ENCODE data around the gene SEZ6L.

The SEZ6L gene

GRCh38 chr22:26210334-26210733 is 41.1 kb downstream of the SEZ6L start:
- no peaks in the 10 kb centered on the region for H3K4me1 Mint-ChIP-seq
- no peak overlapping the region for H3K4me3 Mint-ChIP-seq
- DNase-seq (ENCODE audit: low spot score in 2 of 2) (no peak), ATAC-seq (no peak)
- H3K9me3 Mint-ChIP-seq, result peaks cover 7% of the 10 kb centered on the region
- H3K27ac Mint-ChIP-seq, result no peak overlapping the region
- H3K36me3 Mint-ChIP-seq, result no peaks in the 10 kb centered on the region

- H3K9me3 Mint-ChIP-seq, result peaks cover 7% of the 10 kb centered on the region
- H3K36me3 Mint-ChIP-seq, result no peaks in the 10 kb centered on the region
- H3K4me3 Mint-ChIP-seq, result no peak overlapping the region
- no peak overlapping the region for H3K27ac Mint-ChIP-seq
- DNase-seq (ENCODE audit: low spot score in 2 of 2), result no peak
- ATAC-seq, result no peak
- no peaks in the 10 kb centered on the region for H3K4me1 Mint-ChIP-seq
Measured at GRCh38 chr22:26213826-26214225, 44.6 kb downstream of the SEZ6L start.

- peaks cover 3% of the 10 kb centered on the region for H3K9me3 Mint-ChIP-seq
- H3K4me3 Mint-ChIP-seq, result no peak overlapping the region
- H3K36me3 Mint-ChIP-seq, result no peaks in the 10 kb centered on the region
- ATAC-seq (no peak), DNase-seq (ENCODE audit: low spot score in 2 of 2) (no peak)
- H3K4me1 Mint-ChIP-seq, result no peaks in the 10 kb centered on the region
- H3K27ac Mint-ChIP-seq, result no peak overlapping the region
Measured at GRCh38 chr22:26214466-26214865, 45.2 kb downstream of the SEZ6L start.

- Mint-ChIP-seq H3K4me1 (no peaks in the 10 kb centered on the region), H3K36me3 (no peaks in the 10 kb centered on the region), H3K27ac (no peak overlapping the region), H3K9me3 (no peaks in the 10 kb centered on the region), H3K4me3 (no peak overlapping the region)
- DNase-seq (ENCODE audit: low spot score in 2 of 2), result no peak
- no peak for ATAC-seq
Measured at GRCh38 chr22:26215736-26216135, 46.5 kb downstream of the SEZ6L start.

DNA sequence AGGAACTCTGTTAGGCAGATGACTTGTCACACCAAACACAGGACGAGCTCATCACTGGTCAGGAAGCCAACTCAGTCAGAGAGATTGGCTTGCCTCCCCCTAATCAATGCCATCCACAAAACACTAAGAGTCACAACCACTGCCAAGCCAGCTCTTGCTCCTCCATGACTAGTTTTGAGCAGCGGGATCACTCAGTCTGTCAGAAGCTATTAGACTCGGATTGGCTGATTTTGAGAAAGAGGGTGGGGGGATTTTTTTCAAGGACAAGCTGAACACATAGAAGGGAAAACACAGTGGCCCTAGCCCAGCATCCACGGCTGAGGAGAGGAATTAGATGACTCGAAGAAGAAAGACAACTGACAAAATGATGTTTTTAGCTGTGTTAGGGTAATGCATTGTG is 55.9 kb downstream of the SEZ6L start:
- Mint-ChIP-seq H3K9me3 (no peaks in the 10 kb centered on the region), H3K4me3 (no peak overlapping the region), H3K27ac (no peak overlapping the region), H3K36me3 (no peaks in the 10 kb centered on the region), H3K4me1 (no peaks in the 10 kb centered on the region)
- no peak for ATAC-seq
- DNase-seq (ENCODE audit: low spot score in 2 of 2), result no peak

DNA sequence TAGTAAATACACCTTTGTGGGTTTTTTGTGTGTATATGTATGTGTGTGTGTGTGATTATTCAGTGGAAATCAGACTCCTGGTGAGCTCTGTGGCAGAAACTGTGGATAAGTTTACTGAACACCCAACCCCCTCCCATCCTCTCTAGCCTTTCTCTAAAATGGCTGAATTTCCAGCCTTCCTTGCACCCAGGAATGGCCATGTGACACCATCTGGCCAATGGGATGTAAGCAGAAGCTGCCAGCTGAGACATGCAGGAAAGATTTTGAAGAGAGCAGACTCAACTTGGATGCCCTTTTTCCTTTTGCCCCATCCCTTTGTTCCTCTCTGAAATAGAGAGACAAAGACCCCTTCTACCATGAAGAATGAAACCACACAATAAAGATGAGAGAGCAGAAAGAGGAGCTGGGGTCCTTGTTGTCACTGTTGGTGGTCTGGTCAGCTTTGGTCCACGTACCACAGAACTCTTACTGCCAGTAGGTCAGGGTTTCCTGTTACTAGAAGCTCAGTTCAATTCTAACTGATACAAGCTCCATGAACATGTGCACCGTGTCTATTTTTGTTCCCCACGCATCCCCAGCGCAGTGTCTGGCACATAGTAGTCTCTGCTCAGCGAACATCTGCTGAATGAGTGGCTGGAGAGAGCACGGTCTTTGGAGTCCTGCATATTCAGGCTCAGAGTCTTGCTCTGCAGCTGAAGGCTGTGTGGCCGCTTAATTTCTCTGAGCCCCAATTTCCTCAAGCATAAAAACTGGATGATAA is 57.5 kb downstream of the SEZ6L start:
- DNase-seq (ENCODE audit: low spot score in 2 of 2) (no peak), ATAC-seq (no peak)
- no peak overlapping the region for H3K27ac Mint-ChIP-seq
- H3K4me3 Mint-ChIP-seq, result no peak overlapping the region
- no peaks in the 10 kb centered on the region for H3K4me1 Mint-ChIP-seq
- H3K9me3 Mint-ChIP-seq, result no peaks in the 10 kb centered on the region
- no peaks in the 10 kb centered on the region for H3K36me3 Mint-ChIP-seq

DNA sequence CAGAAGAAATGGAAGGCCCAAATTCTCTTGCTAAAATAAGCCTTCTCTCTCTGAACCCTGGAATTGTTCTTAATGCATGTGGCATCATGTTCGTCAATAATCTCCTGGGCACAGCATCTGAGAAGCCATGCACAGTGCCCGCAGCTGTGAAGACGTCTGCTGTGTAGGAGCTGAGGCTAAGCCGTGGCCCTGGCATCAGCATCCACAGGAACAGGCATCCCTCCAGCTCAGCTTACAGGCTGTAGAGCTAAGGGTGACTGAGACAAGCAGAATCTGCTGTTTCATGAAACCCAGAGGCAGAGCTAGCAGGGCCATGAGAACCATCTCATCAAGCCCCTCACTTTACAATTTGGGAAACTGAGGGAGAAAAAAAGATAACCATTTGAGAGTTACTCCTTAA is 60.6 kb downstream of the SEZ6L start:
- H3K4me3 Mint-ChIP-seq, result no peak overlapping the region
- H3K4me1 Mint-ChIP-seq, result no peaks in the 10 kb centered on the region
- no peak for ATAC-seq

DNA sequence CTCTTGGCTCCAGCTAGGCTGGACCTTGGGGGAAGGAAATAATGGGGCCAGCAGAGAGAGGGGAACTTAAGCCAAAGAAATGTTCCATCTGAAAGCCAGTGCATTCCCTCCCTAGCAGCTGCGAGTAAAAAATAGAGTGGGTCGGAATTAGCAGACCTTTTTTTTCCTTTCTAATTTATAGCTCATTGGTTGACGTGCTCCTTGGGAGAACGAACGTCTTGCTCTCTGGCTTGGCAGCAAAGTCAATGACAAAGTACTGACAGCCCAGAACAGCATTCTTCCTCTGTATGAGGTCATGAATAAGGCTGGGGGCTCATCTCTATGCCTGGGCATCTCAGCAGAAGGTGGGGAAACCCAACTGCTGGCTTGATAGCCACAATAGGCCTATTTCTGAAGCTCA is 65.0 kb downstream of the SEZ6L start:
- no peaks in the 10 kb centered on the region for H3K4me1 Mint-ChIP-seq
- H3K27ac Mint-ChIP-seq, result no peak overlapping the region
- no peaks in the 10 kb centered on the region for H3K36me3 Mint-ChIP-seq
- DNase-seq (ENCODE audit: low spot score in 2 of 2), result no peak
- ATAC-seq, result no peak
- no peak overlapping the region for H3K4me3 Mint-ChIP-seq
- no peaks in the 10 kb centered on the region for H3K9me3 Mint-ChIP-seq

More for the DNA sequence above, 60.6 kb downstream of the SEZ6L start:
- no peak for DNase-seq (ENCODE audit: low spot score in 2 of 2)
- Mint-ChIP-seq H3K27ac (no peak overlapping the region), H3K9me3 (no peaks in the 10 kb centered on the region), H3K36me3 (no peaks in the 10 kb centered on the region)

GRCh38 chr22:26235792-26236487 is 66.7 kb downstream of the SEZ6L start:
- ATAC-seq (no peak), DNase-seq (ENCODE audit: low spot score in 2 of 2) (no peak)
- H3K4me3 Mint-ChIP-seq, result no peak overlapping the region
- no peak overlapping the region for H3K27ac Mint-ChIP-seq
- H3K36me3 Mint-ChIP-seq, result no peaks in the 10 kb centered on the region
- H3K4me1 Mint-ChIP-seq, result no peaks in the 10 kb centered on the region
- no peaks in the 10 kb centered on the region for H3K9me3 Mint-ChIP-seq

GRCh38 chr22:26236991-26237390 is 67.7 kb downstream of the SEZ6L start:
- Mint-ChIP-seq H3K4me1 (no peaks in the 10 kb centered on the region), H3K9me3 (no peaks in the 10 kb centered on the region), H3K27ac (no peak overlapping the region), H3K4me3 (no peak overlapping the region), H3K36me3 (no peaks in the 10 kb centered on the region)
- ATAC-seq (no peak), DNase-seq (ENCODE audit: low spot score in 2 of 2) (no peak)

GRCh38 chr22:26238596-26238995 is 69.3 kb downstream of the SEZ6L start:
- Mint-ChIP-seq H3K27ac (no peak overlapping the region), H3K4me1 (no peaks in the 10 kb centered on the region), H3K9me3 (no peaks in the 10 kb centered on the region), H3K36me3 (no peaks in the 10 kb centered on the region), H3K4me3 (no peak overlapping the region)
- ATAC-seq (no peak), DNase-seq (ENCODE audit: low spot score in 2 of 2) (no peak)

GRCh38 chr22:26239581-26239980 is 70.3 kb downstream of the SEZ6L start:
- Mint-ChIP-seq H3K9me3 (no peaks in the 10 kb centered on the region), H3K4me1 (no peaks in the 10 kb centered on the region), H3K36me3 (no peaks in the 10 kb centered on the region), H3K4me3 (no peak overlapping the region), H3K27ac (no peak overlapping the region)
- ATAC-seq, result no peak
- no peak for DNase-seq (ENCODE audit: low spot score in 2 of 2)

- H3K4me3 Mint-ChIP-seq, result no peak overlapping the region
- no peak for ATAC-seq
- no peaks in the 10 kb centered on the region for H3K9me3 Mint-ChIP-seq
- DNase-seq (ENCODE audit: low spot score in 2 of 2), result no peak
- no peaks in the 10 kb centered on the region for H3K4me1 Mint-ChIP-seq
- H3K36me3 Mint-ChIP-seq, result no peaks in the 10 kb centered on the region
- H3K27ac Mint-ChIP-seq, result no peak overlapping the region
Measured at GRCh38 chr22:26241361-26241760, 72.1 kb downstream of the SEZ6L start.

DNA sequence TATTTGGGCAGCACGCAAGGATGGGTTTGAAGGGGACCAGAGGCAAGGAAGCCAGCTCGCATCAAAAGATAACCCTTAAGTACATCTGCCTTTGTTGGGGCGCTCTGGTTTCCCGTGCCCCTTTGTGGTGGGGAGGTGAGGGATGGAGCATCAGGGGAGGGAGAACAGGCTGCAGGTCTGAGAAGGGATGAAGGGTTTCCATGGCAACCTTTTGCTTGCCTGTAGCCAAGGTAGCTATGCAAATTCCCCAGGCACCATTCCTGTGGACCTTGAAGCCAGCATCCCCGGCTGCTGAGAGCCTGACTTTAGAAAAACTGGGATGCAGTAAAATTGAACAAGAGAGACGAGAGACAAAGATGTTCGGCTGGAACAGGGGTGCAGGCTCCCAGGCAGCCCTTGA is 75.7 kb downstream of the SEZ6L start:
- ATAC-seq, result no peak
- Mint-ChIP-seq H3K36me3 (no peaks in the 10 kb centered on the region), H3K27ac (no peak overlapping the region), H3K4me1 (no peaks in the 10 kb centered on the region), H3K4me3 (no peak overlapping the region), H3K9me3 (no peaks in the 10 kb centered on the region)
- no peak for DNase-seq (ENCODE audit: low spot score in 2 of 2)

DNA sequence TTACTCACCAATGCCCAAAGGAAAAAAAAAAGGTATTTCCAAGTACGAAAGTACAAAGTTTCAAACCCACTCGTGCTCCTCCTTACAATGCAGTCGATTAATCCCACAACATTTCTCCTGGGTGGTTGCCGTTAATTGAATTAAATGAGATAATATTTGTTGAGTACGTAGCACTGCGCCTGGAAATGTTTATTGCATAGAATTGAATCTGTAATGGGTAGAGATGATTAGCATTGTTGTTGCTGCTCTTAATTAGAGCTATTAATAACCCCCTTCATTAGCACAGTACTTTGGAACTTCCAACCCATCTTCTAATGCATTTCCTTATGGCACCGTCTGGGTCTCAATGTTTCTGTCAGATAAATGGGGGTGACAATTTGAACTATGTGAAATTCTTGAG is 77.3 kb downstream of the SEZ6L start:
- no peak for DNase-seq (ENCODE audit: low spot score in 2 of 2)
- no peaks in the 10 kb centered on the region for H3K4me1 Mint-ChIP-seq
- no peaks in the 10 kb centered on the region for H3K36me3 Mint-ChIP-seq
- H3K4me3 Mint-ChIP-seq, result no peak overlapping the region
- no peak overlapping the region for H3K27ac Mint-ChIP-seq
- H3K9me3 Mint-ChIP-seq, result no peaks in the 10 kb centered on the region
- no peak for ATAC-seq

DNA sequence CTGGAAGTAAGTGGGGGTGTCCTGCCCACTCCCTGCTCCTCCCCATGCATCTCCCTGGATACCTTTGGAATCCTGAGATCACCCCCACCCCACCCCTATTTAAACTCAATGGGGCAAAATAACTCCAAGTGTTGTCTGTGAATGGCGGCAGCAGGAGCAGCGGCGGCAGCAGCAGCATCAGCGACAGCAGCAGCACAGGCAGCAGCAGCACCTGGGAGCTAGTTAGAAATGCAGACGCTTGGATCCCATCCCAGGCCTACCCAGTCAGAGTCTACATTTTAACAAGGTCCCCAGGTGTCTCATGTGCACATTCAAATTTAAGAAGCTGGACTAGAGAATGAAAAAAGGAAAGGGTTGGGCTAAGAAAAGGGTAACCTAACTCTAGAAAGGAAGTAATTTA is 82.6 kb downstream of the SEZ6L start:
- DNase-seq (ENCODE audit: low spot score in 2 of 2) (no peak), ATAC-seq (no peak)
- Mint-ChIP-seq H3K4me1 (no peaks in the 10 kb centered on the region), H3K9me3 (no peaks in the 10 kb centered on the region), H3K27ac (no peak overlapping the region), H3K36me3 (no peaks in the 10 kb centered on the region), H3K4me3 (no peak overlapping the region)
